HepG2 (cell line): ENCODE results near the gene RNH1. TPM values are rescaled to one million over a fixed set of nuclear protein-coding genes. Genes with fewer than 3 reads are reported as not detected.

Source experiments
- ATAC-seq: fragments of 200-7000 bp; cut with Tn5 transposase; 3 replicates; pipeline ENCODE4 v1.9.1; 2020; ENCODE audit warnings: mild to moderate bottlenecking, moderate library complexity
- BruUV-seq: library from RNA; stranded (reverse); fragments of 400-500 nt; replicated peaks from 2 replicates; lab custom pipeline; 2021; lab: Mats Ljungman, UMichigan
- CTCF ChIA-PET: fragments of 300-600 bp; formaldehyde crosslinking; extraction: SDS; loops from one replicate; lab custom pipeline; 2021; ENCODE audit warnings: low total read pairs, inconsistent platforms, low intra/inter-chr PET ratio; lab: Yijun Ruan, JAX
- POLR2A ChIA-PET: fragments of 350-600 bp; sonication (Branson Sonifier 250); formaldehyde crosslinking; loops from one replicate; lab custom pipeline; 2020; ENCODE audit warnings: antibody characterized with exemption, inconsistent platforms; lab: Yijun Ruan, JAX
- DNase-seq: peaks from one replicate; pipeline ENCODE4 v3.0.0-alpha.2; 2015; ENCODE audit warnings: low spot score
- FAIRE-seq: peaks from 3 replicates; lab custom pipeline; 2011; peaks lifted over from hg19 to GRCh38; lab: Jason Lieb, UNC
- H2AFZ ChIP-seq: one replicate; pipeline ENCODE4 v1.6.1; 2011; ENCODE audit warnings: low read length, inconsistent platforms
- H3K27ac ChIP-seq: fragments of 300-600 bp; 3 replicates; pipeline ENCODE4 v1.8.0; 2011; ENCODE audit warnings: mixed run types, mild to moderate bottlenecking, mixed read lengths, low read length, inconsistent platforms; ENCODE audit not compliant: insufficient read depth; ENCODE audit errors: extremely low read length
- H3K27me3 ChIP-seq, 2 experiments: fragments of 200-600 bp in 1 of 2; 2 replicates in 1 of 2; 3 replicates in 1 of 2; pipeline versions ENCODE4 v1.6.0 to v1.8.0; 2011; ENCODE audit warnings: low read length in 2 of 2, mild to moderate bottlenecking in 2 of 2, moderate library complexity in 2 of 2, inconsistent platforms in 1 of 2; ENCODE audit not compliant: insufficient read depth in 2 of 2, control insufficient read depth in 1 of 2
- H3K36me3 ChIP-seq, 2 experiments: fragments of 200-600 bp in 1 of 2; replicated peaks in 1 of 2; 2 replicates in 1 of 2; 3 replicates in 1 of 2; pipeline versions ENCODE4 v1.5.1 to v1.8.0; 2011; ENCODE audit warnings: low read length in 2 of 2, inconsistent platforms in 1 of 2; ENCODE audit not compliant: insufficient read depth in 2 of 2, control insufficient read depth in 1 of 2
- H3K4me1 ChIP-seq: 2 replicates; pipeline ENCODE4 v1.5.1; 2012; ENCODE audit warnings: low read length, inconsistent platforms; ENCODE audit not compliant: insufficient read depth
- H3K4me2 ChIP-seq: 2 replicates; pipeline ENCODE4 v1.6.0; 2011; ENCODE audit warnings: low read depth, low read length, inconsistent platforms
- H3K4me3 ChIP-seq, 3 experiments: fragments of 200-600 bp in 1 of 3; sonication (generic), shearing (Covaris generic) in 1 of 3; replicated peaks in 1 of 3; 2 replicates each; pipeline ENCODE4 v1.5.1; 2011 to 2016; ENCODE audit warnings: low read length in 3 of 3, inconsistent platforms in 2 of 3, low read depth in 2 of 3, mild to moderate bottlenecking in 2 of 3, control low read depth in 1 of 3, mixed read lengths in 1 of 3; ENCODE audit not compliant: insufficient read depth in 1 of 3
- H3K79me2 ChIP-seq: one replicate; pipeline ENCODE4 v1.6.1; 2011; ENCODE audit warnings: low read length, inconsistent platforms; ENCODE audit not compliant: insufficient read depth
- H3K9ac ChIP-seq: 2 replicates; pipeline ENCODE4 v1.6.0; 2011; ENCODE audit warnings: mild to moderate bottlenecking, low read depth, low read length, inconsistent platforms; ENCODE audit not compliant: insufficient read depth
- H3K9me3 ChIP-seq: 2 replicates; pipeline ENCODE4 v1.5.1; 2012; ENCODE audit warnings: mild to moderate bottlenecking, low read length
- H4K20me1 ChIP-seq: 2 replicates; pipeline ENCODE4 v1.6.0; 2011; ENCODE audit warnings: inconsistent platforms, mild to moderate bottlenecking, low read length, moderate library complexity; ENCODE audit not compliant: insufficient read depth
- CREB1 ChIP-seq, 2 experiments: fragments of 450-650 bp in 1 of 2; IDR thresholded peaks; 2 replicates each; pipeline ENCODE4 v1.6.1; 2016 to 2017; ENCODE audit warnings: control low read depth in 1 of 2, mild to moderate bottlenecking in 1 of 2, missing compliant biosample characterization in 1 of 2, missing genetic modification characterization in 1 of 2
- IKZF1 ChIP-seq: fragments of 450-650 bp; IDR thresholded peaks from 2 replicates; pipeline ENCODE4 v1.7.1; 2016
- KDM2A ChIP-seq: sonication (generic); formaldehyde crosslinking; IDR thresholded peaks from 2 replicates; pipeline ENCODE4 v1.4.0; 2020; ENCODE audit warnings: low read depth, missing genetic modification reagents, borderline replicate concordance
- NBN ChIP-seq: fragments of 450-650 bp; conservative IDR thresholded peaks from 2 replicates; pipeline ENCODE4 v1.6.1; 2017
- POLR2A ChIP-seq, 2 experiments: IDR thresholded peaks; 2 replicates each; pipeline ENCODE4 v1.6.1; 2011; ENCODE audit warnings: low read depth in 2 of 2, low read length in 2 of 2, mild to moderate bottlenecking in 1 of 2, moderate library complexity in 1 of 2; ENCODE audit not compliant: insufficient read depth in 1 of 2
- SIN3A ChIP-seq: IDR thresholded peaks from 2 replicates; pipeline ENCODE4 v1.6.1; 2011; ENCODE audit warnings: low read depth, mild to moderate bottlenecking, control low read depth, low read length, borderline replicate concordance
- SNRNP70 ChIP-seq: fragments of 200-400 bp; formaldehyde crosslinking; IDR thresholded peaks from 2 replicates; pipeline ENCODE4 v1.6.1; 2017; ENCODE audit warnings: mild to moderate bottlenecking, low read depth, low read length, moderate library complexity
- TEAD3 ChIP-seq: optimal IDR thresholded peaks from 2 replicates; pipeline ENCODE3; 2016; ENCODE audit warnings: borderline replicate concordance
- ZMYM4 ChIP-seq: sonication (generic); formaldehyde crosslinking; IDR thresholded peaks from 2 replicates; pipeline ENCODE4 v1.8.1; 2023; ENCODE audit warnings: mild to moderate bottlenecking, missing genetic modification reagents
- ZNF256 ChIP-seq: sonication (generic); formaldehyde crosslinking; conservative IDR thresholded peaks from 2 replicates; pipeline ENCODE4 v1.4.0; 2020; ENCODE audit warnings: missing genetic modification reagents
- ZNF292 ChIP-seq: sonication (generic); formaldehyde crosslinking; IDR thresholded peaks from 2 replicates; pipeline ENCODE4 v1.8.1; 2022; ENCODE audit warnings: mild to moderate bottlenecking, low read depth, missing genetic modification reagents, borderline replicate concordance
- ZSCAN29 ChIP-seq: sonication (generic); formaldehyde crosslinking; conservative IDR thresholded peaks from 2 replicates; pipeline ENCODE4 v1.4.0; 2020; ENCODE audit warnings: mild to moderate bottlenecking, missing genetic modification reagents
- WGBS: methylation state at CpG from one replicate; pipeline ENCODE4 v1.1.6; 2017; ENCODE audit warnings: low lambda C conversion rate; 5-methylcytosine and 5-hydroxymethylcytosine counted together
- in situ Hi-C: cut with HindIII; loops from 2 replicates; pipeline ENCODE4 v1.10.0; 2017; ENCODE audit warnings: low pct_unique_long_range_greater_than_20kb; ENCODE audit not compliant: extremely low pct_ligation_motif_present
- intact Hi-C: fragments of 100-400 bp; cut with micrococcal nuclease; formaldehyde crosslinking; loops from one replicate; pipeline ENCODE4 v1.10.0; 2022; ENCODE audit not compliant: unreplicated experiment
- polyA plus RNA-seq, 8 experiments: library from polyadenylated mRNA; depleted of rRNA in 3 of 8; stranded (reverse) in 7 of 8; unstranded in 1 of 8; fragments of >200 nt; fragmentation: Illumina TruSeq in 4 of 8; extraction: Trizol in 4 of 8; gene quantifications; 2 replicates each; pipeline versions ENCODE4 v1.2.1 to v1.2.3, GENCODE V29; 2011 to 2016; ENCODE audit warnings: low read depth in 4 of 8, missing spikeins in 1 of 8, mixed read lengths in 1 of 8; ENCODE audit not compliant: insufficient read depth in 1 of 8
- total RNA-seq, 5 experiments: library from RNA; depleted of rRNA; stranded (reverse); fragments of >200 nt; fragmentation: Illumina TruSeq; extraction: Trizol; gene quantifications; 2 replicates each; pipeline ENCODE4 v1.2.3, GENCODE V29; 2016; ENCODE audit warnings: low read depth in 1 of 5

RNH1 gene
- total and polyA plus RNA-seq, 2 of the 13 experiments (the other 11 are each of a cell fraction or from before 2014, with no cell fraction given) = 36.0 to 74.1 TPM

DNA sequence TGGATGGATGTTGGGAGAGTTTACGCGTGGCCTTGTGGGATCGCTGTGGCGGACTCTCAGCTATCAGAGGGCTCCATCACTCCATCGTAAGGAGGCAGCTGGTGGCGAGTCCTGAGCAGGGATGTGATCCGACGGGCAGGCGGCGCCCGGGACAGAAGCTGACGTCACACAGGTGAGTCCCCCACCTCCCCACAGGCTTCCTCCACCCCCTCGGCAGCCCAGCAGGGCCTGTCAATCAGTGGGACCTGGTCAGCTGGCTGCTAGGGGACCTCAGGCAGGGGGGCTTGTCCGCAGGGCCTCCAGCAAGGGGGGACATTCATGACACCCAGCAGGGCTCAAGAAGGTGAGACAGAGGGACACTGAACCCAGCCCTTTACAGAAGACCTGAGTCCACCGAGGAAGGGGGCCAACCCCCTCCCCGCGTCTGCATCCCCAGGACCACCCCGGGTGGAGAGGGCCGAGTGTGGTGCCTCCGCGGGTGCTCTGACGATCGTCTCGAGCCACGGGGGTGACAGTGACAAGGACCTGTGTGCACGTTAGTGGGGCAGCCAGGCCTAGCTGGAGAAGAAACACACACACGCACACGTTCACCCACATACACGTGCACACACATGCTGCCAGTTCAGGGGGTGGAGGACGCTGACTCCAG is 21.2 kb upstream of the RNH1 start:
- no peaks in the 10 kb centered on the region for H3K9me3 ChIP-seq
- WGBS = 72% methylated on average over 15 of the region's 30 CpGs
- FAIRE-seq (no peak), ATAC-seq (no peak), DNase-seq (no peak)
- TF ChIP-seq KDM2A (0 out of 2 replicates have a peak, but pooled peaks have one; percentile 9), ZNF256 (CRISPR knock-in tag) (no peak), IKZF1 (no peak), ZMYM4 (CRISPR knock-in tag) (no peak), CREB1 (IDR thresholded peaks at IDR 0.05) (peak; percentile 48; the same call in 1 of the 2 replicates), CREB1 (CRISPR knock-in tag; IDR thresholded peaks at IDR 0.05) (no peak), POLR2A (IDR thresholded peaks at IDR 0.05; ENCODE audit: insufficient read depth in 1 of 2, low read depth in 2 of 2, low read length in 2 of 2) (no peak)
- POLR2A ChIA-PET = no interaction called here
- CTCF ChIA-PET = no interaction called here
- BruUV-seq = no TSS peak
- intact Hi-C loops = no loop called here
- H3K27me3 ChIP-seq = 0 out of 5 replicates have a peak, but pooled peaks cover 0 to 1% of the 10 kb centered on the region in 2 experiments
- in situ Hi-C loops = no loop called here
- H3K9ac ChIP-seq = no peak overlapping the region
- H3K4me3 ChIP-seq = no peak overlapping the region
- no peak overlapping the region for H2AFZ ChIP-seq
- H3K4me1 ChIP-seq = peaks cover 13% of the 10 kb centered on the region
- peaks cover 7 to 13% of the 10 kb centered on the region in 2 experiments; a peak in 4 of 5 replicates for H3K36me3 ChIP-seq
- H3K27ac ChIP-seq = no peak overlapping the region
- no peaks in the 10 kb centered on the region for H3K79me2 ChIP-seq
- no peaks in the 10 kb centered on the region for H4K20me1 ChIP-seq
- H3K4me2 ChIP-seq = no peak overlapping the region

DNA sequence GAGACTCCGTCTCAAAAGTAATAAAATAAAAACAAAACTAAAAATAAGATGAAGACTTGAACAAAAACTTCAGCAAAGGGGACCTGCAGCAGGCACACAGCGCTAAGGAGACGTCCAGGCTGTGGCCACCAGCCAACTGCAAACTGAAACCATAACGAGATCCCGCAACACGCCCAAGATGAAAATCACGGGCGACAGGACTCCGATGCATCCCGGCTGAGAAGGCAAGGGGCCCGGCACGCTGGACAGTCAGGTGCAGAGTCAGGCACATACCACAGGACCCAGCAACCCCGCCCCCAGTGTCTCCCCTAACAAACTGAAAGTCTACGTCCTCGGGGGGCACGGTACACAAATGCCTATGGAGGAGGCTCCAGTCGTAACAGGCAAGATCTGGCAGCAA is 19.1 kb upstream of the RNH1 start:
- in situ Hi-C loops = no loop called here
- peaks cover 29% of the 10 kb centered on the region for H3K4me1 ChIP-seq
- H3K36me3 ChIP-seq = no peaks in the 10 kb centered on the region; a peak in 1 of 5 replicates
- DNase-seq (no peak), ATAC-seq (peak; percentile 52), FAIRE-seq (no peak)
- ChIA-PET POLR2A (no interaction called here), CTCF (no interaction called here)
- H3K27me3 ChIP-seq = 0 out of 5 replicates have a peak, but pooled peaks cover 0 to 1% of the 10 kb centered on the region in 2 experiments
- H3K4me2 ChIP-seq = peak overlapping the region; percentile 90
- H3K9me3 ChIP-seq = no peaks in the 10 kb centered on the region
- no peak overlapping the region for H3K27ac ChIP-seq
- no peaks in the 10 kb centered on the region for H4K20me1 ChIP-seq
- H3K9ac ChIP-seq = peak overlapping the region; percentile 47; the same call in 1 of the 2 replicates
- TF ChIP-seq SIN3A (no peak), NBN (no peak), ZNF292 (0 out of 2 replicates have a peak, but pooled peaks have one; percentile 18), TEAD3 (peak; percentile 19), KDM2A (peak; percentile 31; the same call in 1 of the 2 replicates), SNRNP70 (no peak), ZSCAN29 (CRISPR knock-in tag) (0 out of 2 replicates have a peak, but pooled peaks have one; percentile 56)
- H2AFZ ChIP-seq = no peak overlapping the region
- BruUV-seq = no TSS peak
- intact Hi-C loops = no loop called here
- H3K79me2 ChIP-seq = no peaks in the 10 kb centered on the region
- peak overlapping the region; percentile 50 to 74 (median 60); a peak in 5 of 6 replicates for H3K4me3 ChIP-seq
- WGBS = 9% methylated on average over 6 of the region's 17 CpGs
